Measurements from ENCODE around the gene SMURF2.
"Not testable (repeated sequence)": the region's sequence is repeated elsewhere in the genome, so short reads cannot be mapped to it uniquely, and the experiment has no call there.

SMURF2 gene

DNA sequence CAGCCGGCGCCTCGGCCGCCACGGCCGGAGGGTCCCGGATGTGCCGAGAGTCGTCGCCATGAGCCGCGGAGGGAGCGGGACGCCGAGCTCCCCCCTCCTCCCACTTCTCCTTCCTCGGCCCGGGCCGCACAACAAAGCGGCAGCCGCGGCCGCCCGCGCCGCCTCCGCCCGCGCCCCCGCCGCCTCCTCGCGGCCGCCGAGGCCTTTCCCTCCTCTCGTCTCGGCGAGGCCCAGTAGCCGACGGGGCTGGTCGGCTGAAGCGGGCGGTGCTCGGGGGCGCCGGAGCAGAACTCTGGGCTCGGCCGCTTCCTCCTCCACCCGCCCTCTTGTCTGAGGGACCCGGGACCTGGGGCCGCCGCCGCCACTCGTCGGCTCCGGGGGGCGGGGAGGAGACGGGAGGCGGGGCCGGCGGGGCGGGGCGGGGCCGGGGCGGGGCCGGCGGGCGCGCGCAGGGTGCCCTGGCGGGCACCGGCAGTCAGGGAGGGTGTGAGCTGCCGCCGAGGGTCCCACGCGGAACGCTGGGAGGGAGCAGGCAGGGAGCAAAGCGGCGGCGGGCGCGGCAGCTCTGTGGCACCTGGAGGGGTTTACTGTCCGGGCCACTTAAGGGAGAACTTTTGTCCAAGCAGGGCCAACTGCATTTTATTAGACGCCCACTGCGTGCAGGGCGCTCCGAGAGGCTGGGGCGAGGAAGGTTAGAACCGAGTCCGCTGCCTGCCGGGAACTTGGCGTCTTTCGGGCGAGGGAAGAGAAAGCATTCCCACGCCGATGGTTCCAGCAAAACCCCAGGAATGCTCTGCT is at the start of gene SMURF2:
Gene SMURF2, minus strand, starts transcription at position 332 of the 798 bp plus-strand sequence. CDS start 427 bp downstream, outside the sequence.
- DNase-seq = peak; percentile 85

DNA sequence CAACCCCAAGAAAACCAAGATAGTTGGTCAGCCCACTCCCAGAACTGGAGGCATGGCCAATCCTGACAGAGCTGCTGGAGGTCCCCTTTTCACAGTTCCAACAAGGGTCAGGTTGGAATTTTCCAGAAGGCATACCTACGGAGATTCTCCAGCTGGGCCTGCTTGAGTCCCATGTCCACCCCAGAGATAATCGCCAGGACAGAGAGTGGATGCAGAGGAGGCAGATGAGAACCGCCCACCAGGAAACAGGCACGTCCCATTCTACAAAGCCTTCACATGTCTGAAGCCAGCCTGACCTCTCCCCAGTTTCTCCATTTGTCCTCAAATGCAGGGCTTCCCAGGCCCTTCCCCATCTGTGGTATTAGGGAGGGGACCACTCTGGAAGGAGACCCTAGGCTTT is 47.4 kb upstream of the SMURF2 start:
- no peak for DNase-seq

DNA sequence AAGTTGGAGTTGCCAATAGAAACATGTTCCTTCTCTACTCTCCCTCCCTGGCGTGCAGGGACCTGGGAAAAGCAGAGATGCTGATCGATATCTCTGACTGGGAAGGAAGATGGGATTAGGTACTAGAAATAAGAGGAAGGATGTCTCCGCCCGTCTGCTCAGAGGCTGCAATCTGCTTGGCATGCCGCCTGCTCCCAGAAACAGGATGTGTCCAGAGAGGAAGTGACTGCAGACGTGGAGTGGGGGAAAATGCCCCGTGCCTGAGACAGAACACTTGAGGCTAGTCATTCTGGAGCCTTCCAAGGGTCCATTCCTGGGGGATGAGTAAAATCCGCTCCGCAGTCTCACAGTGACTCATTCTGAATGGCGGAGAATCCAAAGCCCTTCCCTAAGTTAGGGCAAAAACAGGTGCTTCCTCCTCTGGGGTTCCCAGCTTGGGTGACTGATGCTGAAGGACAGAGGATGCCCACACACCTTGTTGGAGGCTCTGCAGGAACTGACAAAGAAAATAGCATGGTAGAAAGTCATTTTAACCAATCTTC is 45.0 kb upstream of the SMURF2 start:
- no peak for DNase-seq

DNA sequence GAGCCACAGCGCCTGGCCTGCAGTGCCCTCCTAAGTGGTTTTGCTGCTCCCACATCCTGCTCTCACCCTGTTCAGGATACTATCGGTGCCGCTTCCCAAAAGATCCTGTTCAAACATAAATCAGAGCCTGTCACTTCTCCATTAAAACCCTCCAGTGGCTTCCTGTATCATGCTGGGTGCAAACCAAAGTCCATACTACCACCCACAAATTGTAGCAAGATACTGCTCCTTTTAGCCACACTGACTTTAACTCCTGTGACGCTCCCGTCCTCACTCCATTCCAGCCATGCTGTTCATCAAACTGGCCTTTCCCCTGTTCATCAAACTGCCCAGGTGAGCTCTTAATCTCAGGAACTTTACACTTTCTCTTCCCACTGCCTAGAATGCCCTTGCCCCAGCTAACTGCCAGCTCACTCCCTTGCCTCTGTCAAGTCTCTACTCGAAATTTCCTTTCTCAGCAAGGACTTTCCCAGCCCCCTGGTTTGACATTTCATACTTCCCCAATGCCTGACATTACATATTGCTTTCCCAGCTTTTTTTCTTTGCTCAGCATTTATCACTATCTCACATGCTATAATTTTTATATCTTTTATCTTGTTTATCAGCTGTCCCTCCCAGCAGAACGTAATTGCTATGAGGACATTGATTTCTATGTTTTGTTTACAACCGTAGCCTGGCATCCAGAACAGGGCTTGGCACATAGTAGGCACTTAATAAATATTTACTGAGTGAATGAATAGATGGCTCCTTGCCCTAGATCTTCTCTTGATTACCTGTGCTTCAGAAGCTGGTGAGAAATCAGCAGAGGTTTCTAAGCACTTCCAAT is 44.3 kb upstream of the SMURF2 start:
- no peak for DNase-seq

DNA sequence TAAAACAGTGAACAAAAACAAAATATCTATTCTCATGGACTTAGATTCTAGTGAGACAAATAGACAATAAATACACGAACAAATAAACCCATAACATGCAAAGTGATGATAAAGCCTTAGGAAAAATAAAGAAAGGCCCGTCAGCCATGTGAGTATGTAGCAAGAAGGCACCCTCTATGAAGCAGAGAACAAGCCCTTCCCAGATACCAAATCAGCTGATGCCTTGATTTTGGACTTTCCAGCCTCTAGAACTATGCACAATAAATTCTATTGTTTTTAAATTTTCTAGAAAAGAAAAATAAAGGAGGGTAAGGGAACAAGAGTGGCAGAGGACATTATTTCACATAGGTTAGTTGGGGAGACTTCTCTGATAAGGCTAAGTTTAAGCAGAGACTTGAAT is 40.7 kb upstream of the SMURF2 start:
- DNase-seq = no peak

DNA sequence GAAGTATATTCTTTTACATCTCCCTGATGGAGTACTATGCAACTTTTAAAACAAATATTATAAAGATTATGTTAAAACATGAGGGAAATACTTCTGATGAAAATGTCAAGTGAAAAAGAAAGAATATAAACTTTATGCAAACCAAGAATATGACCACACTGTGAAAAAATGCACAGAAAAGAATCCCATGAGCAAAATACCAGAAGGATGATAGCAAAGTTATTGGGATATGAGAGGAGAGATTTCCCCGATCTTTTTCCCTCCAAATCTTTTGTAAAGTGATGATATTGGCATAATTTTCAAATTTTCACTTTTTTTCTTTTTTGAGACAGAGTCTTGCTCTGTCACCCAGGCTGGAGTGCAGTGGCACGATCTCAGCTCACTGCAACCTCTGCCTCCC is 36.6 kb upstream of the SMURF2 start:
- DNase-seq = no peak

DNA sequence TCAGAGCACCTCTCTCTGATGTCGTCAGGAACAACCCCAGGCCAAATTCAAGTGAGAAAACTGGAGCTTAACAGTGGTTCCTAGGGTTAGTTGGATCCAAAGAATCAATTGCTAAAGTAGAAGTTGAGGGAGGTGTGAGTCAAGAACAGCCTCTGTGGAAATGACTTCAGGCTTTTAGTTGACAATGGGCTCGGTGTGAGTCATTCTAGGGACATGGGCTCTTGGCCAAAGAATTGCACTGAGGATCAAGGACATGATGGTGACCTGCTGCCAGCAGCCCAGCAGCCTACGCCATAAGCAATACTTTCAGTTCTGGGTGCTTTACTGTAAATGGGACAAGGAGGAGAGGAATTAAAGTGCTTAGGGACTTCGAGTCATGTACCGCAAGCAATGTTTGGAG is 32.1 kb upstream of the SMURF2 start:
- DNase-seq = no peak

DNA sequence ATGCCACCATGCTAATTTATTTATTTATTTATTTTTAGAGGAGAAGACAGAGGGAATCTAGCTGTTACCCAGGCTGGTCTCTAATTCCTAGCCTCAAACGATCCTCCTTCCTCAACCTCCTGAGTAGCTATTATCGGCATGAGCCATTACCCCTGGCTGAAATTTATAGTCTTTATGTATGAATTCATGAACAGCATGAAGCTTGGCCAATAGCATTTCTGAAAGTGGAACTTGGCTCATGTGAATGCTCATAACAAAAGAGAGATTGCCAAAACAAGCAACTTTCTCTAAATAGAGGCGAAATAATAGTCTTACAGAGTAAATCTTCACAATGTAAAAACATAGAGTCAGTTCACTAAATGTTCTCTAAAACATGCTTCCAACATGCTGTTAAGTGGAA is 30.1 kb upstream of the SMURF2 start:
- no peak for DNase-seq

DNA sequence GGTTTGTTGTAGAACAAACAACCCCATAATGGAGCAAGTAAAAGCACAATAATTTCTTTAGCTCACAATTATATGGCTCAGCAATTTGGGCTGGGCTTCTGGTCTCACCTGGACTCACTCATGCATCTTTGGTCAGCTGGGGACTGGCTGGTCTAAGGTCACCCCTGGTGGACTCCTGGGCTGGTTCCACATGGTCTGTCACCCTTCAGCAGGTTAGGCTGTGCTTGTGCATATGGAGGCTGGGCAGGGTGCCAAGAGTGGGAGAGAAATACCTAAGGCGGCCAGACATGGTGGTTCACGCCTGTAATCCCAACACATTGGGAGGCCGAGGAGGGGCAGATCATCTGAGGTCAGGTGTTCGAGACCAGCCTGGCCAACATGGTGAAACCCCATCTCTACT is 27.0 kb upstream of the SMURF2 start:
- no peak for DNase-seq

DNA sequence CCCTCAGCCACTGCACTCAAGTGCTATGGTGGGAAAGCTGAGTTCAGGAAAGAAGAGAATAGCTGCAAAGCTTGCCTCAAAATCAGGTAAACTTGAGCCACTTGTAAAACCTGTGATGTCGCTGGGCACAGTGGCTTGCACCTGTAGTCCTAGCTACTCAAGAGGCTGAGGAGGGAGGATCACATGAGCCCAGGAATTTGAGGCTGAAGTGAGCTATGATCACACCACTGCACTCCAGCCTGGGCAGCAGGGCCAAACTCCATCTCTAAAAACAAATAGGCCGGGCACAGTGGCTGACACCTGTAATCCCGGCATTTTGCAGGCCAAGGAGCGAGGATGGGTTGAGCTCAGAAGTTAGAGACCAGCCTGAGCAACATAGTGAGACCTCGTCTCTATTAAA is 26.4 kb upstream of the SMURF2 start:
- no peak for DNase-seq

DNA sequence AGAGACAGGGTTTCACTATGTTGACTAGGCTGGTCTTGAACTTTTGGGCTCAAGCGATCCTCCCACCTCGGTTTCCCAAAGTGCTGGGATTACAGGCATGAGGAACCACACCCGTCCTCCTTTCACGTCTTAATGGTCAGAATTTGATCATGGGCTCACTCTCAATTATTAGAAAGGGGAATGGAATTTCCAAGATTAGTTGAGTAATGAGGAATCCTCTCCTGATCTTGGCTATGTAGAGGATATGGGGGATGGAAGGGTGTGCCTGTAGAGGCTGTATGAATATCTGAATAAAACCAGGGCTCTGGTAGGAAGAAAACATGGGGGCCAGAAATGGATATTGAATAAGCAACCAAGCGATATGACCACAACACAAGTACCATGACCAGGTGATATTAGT is 25.9 kb upstream of the SMURF2 start:
- no peak for DNase-seq

DNA sequence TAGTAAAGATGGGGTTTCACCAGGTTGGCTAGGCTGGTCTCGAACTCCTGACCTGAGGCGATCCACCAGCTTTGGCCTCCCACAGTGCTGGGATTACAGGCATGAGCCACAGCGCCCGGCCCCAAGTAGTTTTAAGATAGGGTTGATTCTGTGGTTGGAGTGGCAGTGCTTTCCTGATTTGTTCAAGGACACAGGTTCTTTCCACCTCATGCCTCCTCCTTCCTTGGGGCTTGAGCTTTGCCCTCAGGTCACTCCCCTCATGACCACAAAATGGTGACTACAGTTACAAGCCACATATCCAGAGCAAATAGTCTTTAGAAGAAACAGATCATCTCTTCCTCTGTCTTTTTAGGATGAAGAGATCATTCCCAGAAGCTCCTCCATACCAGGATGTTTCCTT is 25.3 kb upstream of the SMURF2 start:
- DNase-seq = no peak

DNA sequence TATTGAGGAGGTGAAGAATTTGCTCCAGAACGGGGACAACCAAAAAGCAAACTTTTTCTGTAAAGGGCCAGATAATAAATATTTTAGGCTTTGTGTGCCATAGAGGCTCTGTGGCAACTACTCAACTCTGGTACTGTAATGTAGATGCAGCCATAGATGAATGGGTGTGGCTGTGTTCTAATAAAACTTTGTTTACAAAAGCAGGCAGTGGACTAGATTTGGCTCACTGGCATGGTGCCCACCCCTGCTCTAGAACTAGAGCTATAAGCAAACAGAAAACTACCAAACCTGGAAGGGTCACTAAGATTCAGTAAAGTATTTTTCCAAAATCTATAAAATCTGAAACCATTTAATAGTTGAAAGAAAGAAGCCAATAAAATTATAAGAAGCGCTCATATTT is 24.6 kb upstream of the SMURF2 start:
- no peak for DNase-seq

DNA sequence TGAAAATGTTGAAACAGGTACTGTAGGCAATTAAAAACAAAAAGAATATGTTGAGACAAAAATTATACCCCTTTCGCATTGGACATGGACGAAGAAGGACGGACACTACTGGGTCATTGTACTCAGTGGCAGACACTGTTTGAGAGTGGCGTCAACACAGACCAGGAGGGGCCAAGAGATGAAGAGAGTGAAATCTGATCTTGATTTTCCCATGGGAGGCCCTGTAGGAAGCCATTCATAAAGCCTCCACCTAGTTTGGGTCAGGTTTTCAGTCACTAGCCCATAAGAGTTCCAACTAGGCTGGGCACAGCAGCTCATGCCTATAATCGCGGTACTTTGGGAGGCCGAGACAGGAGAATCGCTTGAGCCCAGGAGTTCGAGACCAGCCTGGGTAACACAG is 23.6 kb upstream of the SMURF2 start:
- no peak for DNase-seq

DNA sequence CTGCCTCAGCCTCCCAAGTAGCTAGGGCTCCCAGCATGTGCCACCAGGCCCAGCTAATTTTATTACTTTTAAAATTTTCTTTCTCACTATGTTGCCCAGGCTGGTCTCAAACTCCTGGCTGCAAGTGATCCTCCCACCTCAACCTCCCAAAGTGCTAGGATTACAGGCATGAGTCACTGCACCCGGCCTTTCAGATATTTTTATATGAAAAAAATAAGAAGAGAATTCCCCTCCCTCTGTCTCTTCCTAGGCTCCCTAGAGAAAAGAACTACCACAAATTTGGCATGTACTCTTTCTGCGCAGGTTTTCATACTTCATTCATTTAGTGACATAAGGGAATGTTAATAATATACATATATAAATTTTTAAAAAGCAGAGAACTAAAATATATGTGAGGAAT is 21.7 kb upstream of the SMURF2 start:
- no peak for DNase-seq

DNA sequence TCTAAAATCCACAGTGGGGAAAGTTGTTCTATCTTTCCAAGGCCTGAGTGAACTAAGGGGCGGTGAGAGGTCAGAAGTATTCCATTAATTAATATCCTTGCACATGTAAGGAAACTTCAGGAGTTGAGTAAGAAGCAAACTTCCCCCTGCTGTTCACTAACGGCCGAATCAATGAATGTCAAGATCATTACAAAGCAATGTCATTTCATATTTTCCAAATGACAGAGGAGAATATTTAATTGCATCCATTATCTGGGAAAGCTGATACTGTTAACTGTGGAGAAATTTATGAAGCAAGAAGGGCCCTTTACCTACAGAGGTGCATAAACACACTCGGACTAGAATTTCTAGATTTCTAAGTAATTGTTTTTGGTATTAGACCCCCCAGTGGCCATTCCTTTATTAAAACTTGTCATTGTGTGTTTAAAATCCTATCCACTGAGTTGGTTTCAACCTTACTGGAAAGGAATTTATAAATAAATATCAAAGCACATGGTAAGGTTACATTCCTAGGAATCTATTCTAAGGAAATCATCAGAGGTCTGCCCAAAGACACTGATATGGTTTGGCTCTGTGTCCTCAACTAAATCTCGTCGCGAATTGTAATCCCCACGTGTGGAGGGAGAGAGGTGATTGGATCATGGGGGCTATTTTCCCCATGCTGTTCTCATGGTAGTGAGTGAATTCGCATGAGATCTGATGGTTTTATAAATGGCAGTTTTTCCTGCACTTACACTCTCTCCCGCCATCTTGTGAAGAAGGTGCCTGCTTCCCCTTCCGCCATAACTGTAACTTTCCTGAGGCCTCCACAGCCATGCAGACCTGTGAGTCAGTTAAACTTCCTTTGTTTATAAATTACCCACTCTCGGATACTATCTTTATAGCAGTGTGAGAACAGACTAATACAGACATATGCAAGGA is 20.4 kb upstream of the SMURF2 start:
- no peak for DNase-seq

DNA sequence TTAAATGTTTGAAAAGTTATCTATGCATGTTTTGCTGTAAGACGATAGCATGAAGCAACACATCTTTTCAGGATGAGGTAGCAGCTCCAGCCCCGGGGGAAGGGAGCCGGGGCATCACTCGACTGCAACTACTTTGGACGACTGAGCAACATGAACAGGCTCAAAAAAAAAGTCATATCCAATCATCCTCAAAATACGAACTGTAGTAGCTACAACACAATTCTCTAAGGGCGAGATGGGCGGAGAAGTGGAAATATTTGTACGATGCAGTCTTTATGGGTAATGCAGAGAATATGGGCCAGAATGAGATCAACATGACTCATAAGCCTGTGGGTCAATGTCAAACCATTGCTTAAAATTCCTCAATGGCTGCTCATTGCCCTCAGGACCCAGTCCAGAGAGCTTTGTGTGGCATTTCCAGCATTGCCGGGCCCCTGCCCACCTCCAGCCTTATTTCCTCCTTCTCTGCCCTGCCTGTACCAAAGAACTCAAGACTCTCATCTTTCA is 17.7 kb upstream of the SMURF2 start:
- no peak for DNase-seq

DNA sequence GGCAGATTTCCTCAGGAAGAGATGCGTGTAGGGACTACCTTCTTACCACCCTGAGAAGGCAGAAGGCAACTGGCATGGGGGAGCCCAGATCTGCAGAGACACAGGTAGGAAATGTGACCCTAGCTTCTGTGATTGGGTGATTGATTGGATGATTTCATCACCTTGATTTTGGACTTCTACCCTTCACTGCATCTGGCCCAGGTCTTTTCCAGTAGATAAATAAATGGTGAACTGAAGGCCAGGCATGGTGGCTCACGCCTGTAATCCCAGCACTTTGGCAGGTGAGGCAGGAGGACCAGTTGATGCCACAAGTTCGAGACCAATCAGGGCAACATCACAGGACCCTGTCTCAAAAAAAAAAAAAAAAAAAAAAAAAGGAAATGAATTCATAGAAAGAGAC is 14.7 kb upstream of the SMURF2 start:
- DNase-seq = no peak

DNA sequence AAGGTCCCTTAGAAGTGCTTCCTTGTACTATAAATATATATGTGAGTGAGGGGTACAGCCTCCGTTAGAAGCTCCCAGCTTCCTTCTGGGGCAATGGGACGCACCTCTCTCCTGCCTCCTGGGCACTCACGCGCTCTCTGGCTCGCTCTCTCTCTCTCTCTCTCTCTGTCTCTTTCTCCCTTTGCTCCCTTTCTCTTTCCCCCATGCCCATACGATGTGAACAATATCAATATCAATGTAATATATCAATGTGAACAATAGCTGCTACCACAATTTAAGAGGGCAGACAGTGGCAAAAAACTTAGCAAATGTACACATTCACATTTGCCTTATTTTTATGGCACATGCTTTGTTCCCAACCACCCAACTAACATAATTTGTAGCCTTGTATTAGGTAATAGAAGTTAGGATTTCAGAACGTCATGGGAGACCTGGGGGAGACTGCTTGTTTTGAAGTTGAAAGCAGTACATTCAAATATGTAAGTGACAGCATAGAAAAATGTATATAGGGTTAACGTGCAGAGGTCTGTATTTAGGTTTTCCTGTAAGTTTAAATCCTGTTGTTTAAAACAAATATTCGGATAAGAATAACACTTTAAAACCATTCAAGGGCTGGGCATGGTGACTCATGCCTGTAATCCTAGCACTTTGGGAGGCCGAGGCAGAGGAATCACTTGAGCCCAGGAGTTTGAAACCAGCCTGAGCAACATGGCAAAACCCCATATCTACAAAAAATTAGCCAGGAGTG is 8.9 kb upstream of the SMURF2 start:
- not testable (repeated sequence) for DNase-seq

DNA sequence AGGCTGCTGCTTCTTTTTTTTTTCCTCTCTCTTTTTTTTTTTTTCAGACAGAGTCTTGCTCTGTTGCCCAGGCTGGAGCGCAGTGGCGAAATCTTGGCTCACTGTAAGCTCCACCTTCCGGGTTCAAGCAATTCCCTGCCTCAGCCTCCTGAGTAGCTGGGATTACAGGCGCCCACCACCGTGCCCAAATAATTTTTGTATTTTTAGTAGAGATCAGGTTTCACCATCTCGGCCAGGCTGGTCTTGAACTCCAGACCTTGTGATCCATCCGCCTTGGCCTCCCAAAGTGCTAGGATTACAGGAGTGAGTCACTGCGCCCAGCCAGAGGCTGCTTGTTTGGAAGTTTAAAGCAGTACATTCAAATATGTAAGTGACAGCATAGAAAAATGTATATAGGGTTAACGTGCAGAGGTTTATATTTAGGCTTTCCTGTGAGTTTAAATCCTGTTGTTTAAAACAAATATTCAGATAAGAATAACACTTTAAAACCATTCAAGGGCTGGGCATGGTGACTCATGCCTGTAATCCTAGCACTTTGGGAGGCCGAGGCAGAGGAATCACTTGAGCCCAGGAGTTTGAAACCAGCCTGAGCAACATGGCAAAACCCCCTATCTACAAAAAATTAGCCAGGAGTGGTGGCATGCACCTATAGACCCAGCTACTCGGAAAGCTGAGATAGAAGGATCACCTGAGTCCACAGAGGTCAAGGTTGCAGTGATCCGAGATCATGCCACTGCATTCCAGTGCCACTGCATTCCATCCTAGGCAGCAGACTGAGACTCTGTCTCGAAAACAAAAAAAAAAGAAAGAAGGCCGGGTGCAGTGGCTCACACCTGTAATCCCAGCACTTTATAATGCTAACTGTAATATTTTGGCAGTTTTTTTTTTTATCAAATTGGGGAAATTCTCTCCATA is 6.0 kb upstream of the SMURF2 start:
- DNase-seq = not testable (repeated sequence)
